Liver (tissue), 3 donors: Measurements from ENCODE around the gene AFAP1L2.

ENCODE experiments used
- GABPA ChIP-seq, 2 donors: IDR thresholded peaks in 1 of 2; conservative IDR thresholded peaks in 1 of 2; 2 replicates each; pipeline ENCODE4 v1.6.1; 2016; ENCODE audit warnings: antibody characterized with exemption in 2 of 2, mild to moderate bottlenecking in 1 of 2, moderate library complexity in 1 of 2
- JUND ChIP-seq, 2 donors: IDR thresholded peaks; 2 replicates each; pipeline ENCODE4 v1.6.1; 2016; ENCODE audit warnings: antibody characterized with exemption in 2 of 2
- SP1 ChIP-seq: IDR thresholded peaks from 2 replicates; pipeline ENCODE4 v1.6.1; 2018; ENCODE audit warnings: antibody characterized with exemption, mild to moderate bottlenecking
- TAF1 ChIP-seq: conservative IDR thresholded peaks from 2 replicates; pipeline ENCODE4 v1.6.1; 2016; ENCODE audit warnings: antibody characterized with exemption, mild to moderate bottlenecking
- TF ChIP-seq, protein P1 (sequence below): fragments of 150-350 bp; IDR thresholded peaks from 2 replicates; pipeline ENCODE4 v1.5.1; 2017; ENCODE audit warnings: improper control_type of control experiment, low read depth, low read length; ENCODE audit not compliant: missing input control
- TF ChIP-seq, protein P2 (sequence below): IDR thresholded peaks from 2 replicates; pipeline ENCODE4 v1.6.1; 2016; ENCODE audit warnings: antibody characterized with exemption
- TF ChIP-seq, protein P3 (sequence below): IDR thresholded peaks from 2 replicates; pipeline ENCODE4 v1.6.1; 2016; ENCODE audit warnings: antibody characterized with exemption, mild to moderate bottlenecking
- TF ChIP-seq, protein P4 (sequence below): IDR thresholded peaks from 2 replicates; pipeline ENCODE4 v1.6.1; 2016; ENCODE audit warnings: antibody characterized with exemption
- donor health status: healthy.
- donor health status: healthy.

DNA sequence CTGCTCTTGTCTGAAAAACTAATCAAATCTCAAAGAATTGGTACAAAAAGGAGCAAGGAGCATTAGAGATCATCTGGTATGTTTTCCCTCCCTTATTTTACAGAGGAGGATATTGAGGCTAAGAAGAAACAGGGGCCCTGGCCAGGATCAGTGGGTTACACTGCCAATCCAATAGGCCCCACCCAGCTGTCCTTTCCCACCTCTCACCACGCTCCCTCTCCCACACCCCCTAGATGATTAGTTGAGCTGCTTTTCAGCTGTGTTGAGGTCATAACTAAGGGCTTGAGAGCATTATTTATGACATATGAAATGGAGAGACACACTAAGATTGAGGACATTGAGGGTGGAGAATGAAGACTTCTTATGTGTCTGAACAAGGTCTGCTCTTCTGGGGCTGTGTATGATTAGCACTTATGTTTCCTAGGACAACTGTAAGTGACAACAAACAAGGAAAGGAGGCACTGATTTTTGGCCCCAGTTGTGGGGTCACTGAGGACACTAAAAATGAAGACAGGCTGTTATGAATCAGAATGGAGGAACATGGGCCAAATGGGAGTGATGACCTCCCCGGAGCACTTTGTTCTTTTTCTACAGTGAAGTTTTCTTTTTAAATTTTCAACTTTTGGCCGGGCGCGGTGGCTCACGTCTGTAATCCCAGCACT lies 138.8 kb downstream of the AFAP1L2 start:
- TF ChIP-seq TAF1 (no peak), JUND (IDR thresholded peaks at IDR 0.05) (no peak), SP1 (no peak), GABPA (IDR thresholded peaks at IDR 0.05 in 1 of 2, conservative IDR thresholded peaks at IDR 0.05 in 1 of 2) (no peak)
- TF ChIP-seq, protein P1, sequence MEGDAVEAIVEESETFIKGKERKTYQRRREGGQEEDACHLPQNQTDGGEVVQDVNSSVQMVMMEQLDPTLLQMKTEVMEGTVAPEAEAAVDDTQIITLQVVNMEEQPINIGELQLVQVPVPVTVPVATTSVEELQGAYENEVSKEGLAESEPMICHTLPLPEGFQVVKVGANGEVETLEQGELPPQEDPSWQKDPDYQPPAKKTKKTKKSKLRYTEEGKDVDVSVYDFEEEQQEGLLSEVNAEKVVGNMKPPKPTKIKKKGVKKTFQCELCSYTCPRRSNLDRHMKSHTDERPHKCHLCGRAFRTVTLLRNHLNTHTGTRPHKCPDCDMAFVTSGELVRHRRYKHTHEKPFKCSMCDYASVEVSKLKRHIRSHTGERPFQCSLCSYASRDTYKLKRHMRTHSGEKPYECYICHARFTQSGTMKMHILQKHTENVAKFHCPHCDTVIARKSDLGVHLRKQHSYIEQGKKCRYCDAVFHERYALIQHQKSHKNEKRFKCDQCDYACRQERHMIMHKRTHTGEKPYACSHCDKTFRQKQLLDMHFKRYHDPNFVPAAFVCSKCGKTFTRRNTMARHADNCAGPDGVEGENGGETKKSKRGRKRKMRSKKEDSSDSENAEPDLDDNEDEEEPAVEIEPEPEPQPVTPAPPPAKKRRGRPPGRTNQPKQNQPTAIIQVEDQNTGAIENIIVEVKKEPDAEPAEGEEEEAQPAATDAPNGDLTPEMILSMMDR, result no peak
- TF ChIP-seq, protein P2, sequence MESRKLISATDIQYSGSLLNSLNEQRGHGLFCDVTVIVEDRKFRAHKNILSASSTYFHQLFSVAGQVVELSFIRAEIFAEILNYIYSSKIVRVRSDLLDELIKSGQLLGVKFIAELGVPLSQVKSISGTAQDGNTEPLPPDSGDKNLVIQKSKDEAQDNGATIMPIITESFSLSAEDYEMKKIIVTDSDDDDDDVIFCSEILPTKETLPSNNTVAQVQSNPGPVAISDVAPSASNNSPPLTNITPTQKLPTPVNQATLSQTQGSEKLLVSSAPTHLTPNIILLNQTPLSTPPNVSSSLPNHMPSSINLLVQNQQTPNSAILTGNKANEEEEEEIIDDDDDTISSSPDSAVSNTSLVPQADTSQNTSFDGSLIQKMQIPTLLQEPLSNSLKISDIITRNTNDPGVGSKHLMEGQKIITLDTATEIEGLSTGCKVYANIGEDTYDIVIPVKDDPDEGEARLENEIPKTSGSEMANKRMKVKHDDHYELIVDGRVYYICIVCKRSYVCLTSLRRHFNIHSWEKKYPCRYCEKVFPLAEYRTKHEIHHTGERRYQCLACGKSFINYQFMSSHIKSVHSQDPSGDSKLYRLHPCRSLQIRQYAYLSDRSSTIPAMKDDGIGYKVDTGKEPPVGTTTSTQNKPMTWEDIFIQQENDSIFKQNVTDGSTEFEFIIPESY, result no peak
- TF ChIP-seq, protein P3, sequence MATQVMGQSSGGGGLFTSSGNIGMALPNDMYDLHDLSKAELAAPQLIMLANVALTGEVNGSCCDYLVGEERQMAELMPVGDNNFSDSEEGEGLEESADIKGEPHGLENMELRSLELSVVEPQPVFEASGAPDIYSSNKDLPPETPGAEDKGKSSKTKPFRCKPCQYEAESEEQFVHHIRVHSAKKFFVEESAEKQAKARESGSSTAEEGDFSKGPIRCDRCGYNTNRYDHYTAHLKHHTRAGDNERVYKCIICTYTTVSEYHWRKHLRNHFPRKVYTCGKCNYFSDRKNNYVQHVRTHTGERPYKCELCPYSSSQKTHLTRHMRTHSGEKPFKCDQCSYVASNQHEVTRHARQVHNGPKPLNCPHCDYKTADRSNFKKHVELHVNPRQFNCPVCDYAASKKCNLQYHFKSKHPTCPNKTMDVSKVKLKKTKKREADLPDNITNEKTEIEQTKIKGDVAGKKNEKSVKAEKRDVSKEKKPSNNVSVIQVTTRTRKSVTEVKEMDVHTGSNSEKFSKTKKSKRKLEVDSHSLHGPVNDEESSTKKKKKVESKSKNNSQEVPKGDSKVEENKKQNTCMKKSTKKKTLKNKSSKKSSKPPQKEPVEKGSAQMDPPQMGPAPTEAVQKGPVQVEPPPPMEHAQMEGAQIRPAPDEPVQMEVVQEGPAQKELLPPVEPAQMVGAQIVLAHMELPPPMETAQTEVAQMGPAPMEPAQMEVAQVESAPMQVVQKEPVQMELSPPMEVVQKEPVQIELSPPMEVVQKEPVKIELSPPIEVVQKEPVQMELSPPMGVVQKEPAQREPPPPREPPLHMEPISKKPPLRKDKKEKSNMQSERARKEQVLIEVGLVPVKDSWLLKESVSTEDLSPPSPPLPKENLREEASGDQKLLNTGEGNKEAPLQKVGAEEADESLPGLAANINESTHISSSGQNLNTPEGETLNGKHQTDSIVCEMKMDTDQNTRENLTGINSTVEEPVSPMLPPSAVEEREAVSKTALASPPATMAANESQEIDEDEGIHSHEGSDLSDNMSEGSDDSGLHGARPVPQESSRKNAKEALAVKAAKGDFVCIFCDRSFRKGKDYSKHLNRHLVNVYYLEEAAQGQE, result no peak
- TF ChIP-seq, protein P4, sequence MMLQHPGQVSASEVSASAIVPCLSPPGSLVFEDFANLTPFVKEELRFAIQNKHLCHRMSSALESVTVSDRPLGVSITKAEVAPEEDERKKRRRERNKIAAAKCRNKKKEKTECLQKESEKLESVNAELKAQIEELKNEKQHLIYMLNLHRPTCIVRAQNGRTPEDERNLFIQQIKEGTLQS, result no peak
